HCT116 (cell line): ENCODE data around the gene ITM2C. TPM values are rescaled to one million over a fixed set of nuclear protein-coding genes. Genes with fewer than 3 reads are reported as not detected.

ENCODE experiments used
- ATAC-seq: fragments of 200-7000 bp; cut with Tn5 transposase; 2 replicates; pipeline ENCODE4 v1.9.1; 2020; ENCODE audit warnings: mild to moderate bottlenecking, moderate library complexity
- BruUV-seq: library from RNA; stranded (reverse); fragments of 400-500 nt; replicated peaks from 2 replicates; lab custom pipeline; 2021; lab: Mats Ljungman, UMichigan
- CTCF ChIA-PET: fragments of 300-600 bp; sonication (Branson Sonifier 250); formaldehyde crosslinking; loops from one replicate; lab custom pipeline; 2021; ENCODE audit warnings: antibody characterized with exemption; lab: Charles Lee
- POLR2A ChIA-PET: fragments of 300-600, 350-600 bp; sonication (Branson Sonifier 250); formaldehyde crosslinking; loops from one replicate; lab custom pipeline; 2021; ENCODE audit warnings: antibody characterized with exemption; lab: Charles Lee
- RAD21 ChIA-PET, 2 experiments: fragments of 300-600 bp; sonication (Branson Sonifier 250); formaldehyde crosslinking; loops; one replicate each; lab custom pipeline; 2023; ENCODE audit warnings: low total read pairs in 2 of 2; ENCODE audit not compliant: uncharacterized antibody in 2 of 2, unreplicated experiment in 2 of 2, low non-redundant PET in 1 of 2; lab: Charles Lee
- DNase-seq: peaks from one replicate; pipeline ENCODE4 v3.0.0-alpha.2; 2010; ENCODE audit warnings: low read depth, low spot score
- H2AFZ ChIP-seq: fragments of 200-600 bp; shearing (Covaris generic), sonication (generic); 2 replicates; pipeline ENCODE4 v1.6.1; 2017; ENCODE audit warnings: low read depth, mixed run types, mixed read lengths, antibody characterized with exemption, low read length; ENCODE audit not compliant: poor library complexity, severe bottlenecking
- H3K27ac ChIP-seq: 2 replicates; pipeline ENCODE4 v1.5.1; 2012; ENCODE audit warnings: low read depth, low read length
- H3K27me3 ChIP-seq: fragments of 200-600 bp; sonication (generic); 2 replicates; pipeline ENCODE4 v1.6.1; 2016; ENCODE audit warnings: mixed run types, low read length, mixed read lengths; ENCODE audit not compliant: insufficient read depth
- H3K36me3 ChIP-seq, 2 experiments: fragments of 200-500 bp in 1 of 2; fragments of 200-600 bp in 1 of 2; sonication (Bioruptor generic) in 1 of 2; sonication (generic) in 1 of 2; 2 replicates each; pipeline versions ENCODE4 v1.5.1 to v1.6.1; 2014 to 2016; ENCODE audit warnings: low read length in 2 of 2, inconsistent platforms in 1 of 2, mixed read lengths in 1 of 2, mixed run types in 1 of 2; ENCODE audit not compliant: insufficient read depth in 2 of 2, control insufficient read depth in 1 of 2
- H3K4me1 ChIP-seq, 2 experiments: fragments of 200-600 bp in 1 of 2; sonication (generic) in 1 of 2; 2 replicates each; pipeline versions ENCODE4 v1.5.1 to v1.6.1; 2012 to 2017; ENCODE audit warnings: low read length in 2 of 2, inconsistent platforms in 1 of 2, mild to moderate bottlenecking in 1 of 2, mixed read lengths in 1 of 2, mixed run types in 1 of 2, moderate library complexity in 1 of 2; ENCODE audit not compliant: insufficient read depth in 2 of 2, control insufficient read depth in 1 of 2
- H3K4me2 ChIP-seq: fragments of 200-600 bp; sonication (generic); 2 replicates; pipeline ENCODE4 v1.6.1; 2017; ENCODE audit warnings: mixed run types, low read length, mixed read lengths
- H3K4me3 ChIP-seq, 2 experiments: fragments of 200-600 bp in 1 of 2; sonication (generic) in 1 of 2; replicated peaks in 1 of 2; 2 replicates each; pipeline ENCODE4 v1.5.1; 2011 to 2016; ENCODE audit warnings: low read length in 2 of 2, control low read depth in 1 of 2, low read depth in 1 of 2, mild to moderate bottlenecking in 1 of 2, mixed read lengths in 1 of 2, mixed run types in 1 of 2
- H3K79me2 ChIP-seq: fragments of 200-600 bp; sonication (generic); 2 replicates; pipeline ENCODE4 v1.6.1; 2017; ENCODE audit warnings: mild to moderate bottlenecking, mixed run types, low read length, moderate library complexity, mixed read lengths; ENCODE audit not compliant: insufficient read depth
- H3K9ac ChIP-seq: fragments of 200-600 bp; sonication (generic); 2 replicates; pipeline ENCODE4 v1.6.1; 2016; ENCODE audit warnings: low read length, mixed read lengths
- H3K9me2 ChIP-seq: fragments of 200-600 bp; sonication (generic), shearing (Covaris generic); 2 replicates; pipeline ENCODE4 v1.6.1; 2017; ENCODE audit warnings: mixed run types, mild to moderate bottlenecking, moderate library complexity; ENCODE audit not compliant: insufficient read depth
- H3K9me3 ChIP-seq, 2 experiments: fragments of 200-500 bp in 1 of 2; fragments of 200-600 bp in 1 of 2; sonication (Bioruptor generic) in 1 of 2; sonication (generic) in 1 of 2; 2 replicates each; pipeline ENCODE4 v1.6.1; 2014 to 2017; ENCODE audit warnings: low read length in 2 of 2, mixed read lengths in 2 of 2, inconsistent platforms in 1 of 2, low read depth in 1 of 2, mild to moderate bottlenecking in 1 of 2, mixed run types in 1 of 2, moderate library complexity in 1 of 2; ENCODE audit not compliant: control insufficient read depth in 1 of 2, insufficient read depth in 1 of 2
- H4K20me1 ChIP-seq: fragments of 200-600 bp; sonication (generic), shearing (Covaris generic); 2 replicates; pipeline ENCODE4 v1.6.1; 2017; ENCODE audit warnings: mixed run types, mild to moderate bottlenecking, moderate library complexity; ENCODE audit not compliant: insufficient read depth
- ATF3 ChIP-seq: IDR thresholded peaks from 2 replicates; pipeline ENCODE4 v1.6.1; 2012
- CBX3 ChIP-seq: IDR thresholded peaks from 2 replicates; pipeline ENCODE4 v1.6.1; 2012; ENCODE audit warnings: low read depth
- CEBPB ChIP-seq: IDR thresholded peaks from 2 replicates; pipeline ENCODE4 v1.6.1; 2012; ENCODE audit warnings: low read depth
- EGR1 ChIP-seq: IDR thresholded peaks from 2 replicates; pipeline ENCODE4 v1.6.1; 2012; ENCODE audit warnings: low read depth
- ELF1 ChIP-seq: IDR thresholded peaks from 2 replicates; pipeline ENCODE4 v1.6.1; 2012; ENCODE audit warnings: low read depth, borderline replicate concordance
- EZH2phosphoT487 ChIP-seq: fragments of 200-600 bp; IDR thresholded peaks from 2 replicates; pipeline ENCODE4 v1.6.1; 2018; ENCODE audit warnings: antibody characterized with exemption, borderline replicate concordance
- FOSL1 ChIP-seq: IDR thresholded peaks from 2 replicates; pipeline ENCODE4 v1.6.1; 2012; ENCODE audit warnings: low read depth
- JUND ChIP-seq: IDR thresholded peaks from 2 replicates; pipeline ENCODE4 v1.6.1; 2012
- POLR2AphosphoS5 ChIP-seq: IDR thresholded peaks from 2 replicates; pipeline ENCODE4 v1.6.1; 2011; ENCODE audit warnings: mild to moderate bottlenecking, low read depth, low read length, moderate library complexity
- SP1 ChIP-seq: IDR thresholded peaks from 2 replicates; pipeline ENCODE4 v1.6.1; 2012; ENCODE audit warnings: low read depth
- ZNF274 ChIP-seq: fragments of 200-500 bp; sonication (Bioruptor generic); IDR thresholded peaks from 2 replicates; pipeline ENCODE4 v1.6.1; 2014; ENCODE audit warnings: mild to moderate bottlenecking, low read depth, low read length, inconsistent platforms
- intact Hi-C: fragments of 100-400 bp; cut with micrococcal nuclease; formaldehyde crosslinking; loops from 2 replicates; pipeline ENCODE4 v1.10.0; 2022
- total RNA-seq: library from RNA; stranded (reverse); gene quantifications from one replicate; pipeline ENCODE4 v1.2.1, GENCODE V29; 2021; ENCODE audit not compliant: unreplicated experiment

ITM2C gene
- total RNA-seq, 1 experiment from 2014 or later, result 117 TPM

GRCh38 chr2:230869914-230870543 lies 5.3 kb downstream of the ITM2C start:
- Histone ChIP-seq H3K27me3 (no peaks in the 10 kb centered on the region), H3K4me3 (no peak overlapping the region), H3K27ac (no peak overlapping the region), H3K9ac (no peak overlapping the region), H2AFZ (no peak overlapping the region), H3K36me3 (no peaks in the 10 kb centered on the region; a peak in 1 of 4 replicates), H3K4me2 (no peak overlapping the region), H3K79me2 (peaks cover 4% of the 10 kb centered on the region; the same call in 1 of the 2 replicates)
- TF ChIP-seq FOSL1 (no peak), SP1 (no peak), ATF3 (no peak), EGR1 (no peak), ELF1 (no peak), ZNF274 (no peak), JUND (no peak), POLR2AphosphoS5 (no peak), CEBPB (no peak), CBX3 (no peak), EZH2phosphoT487 (no peak)
- TF ChIP-seq, all 23 proteins: peak for 0
- CTCF ChIA-PET, result no interaction called here
- H3K9me3 ChIP-seq, result no peaks in the 10 kb centered on the region
- RAD21 ChIA-PET, result no interaction called here
- no TSS peak for BruUV-seq
- peaks cover 14 to 21% of the 10 kb centered on the region in 2 experiments for H3K4me1 ChIP-seq
- H3K9me2 ChIP-seq, result no peaks in the 10 kb centered on the region
- no peak for ATAC-seq
- no peaks in the 10 kb centered on the region for H4K20me1 ChIP-seq
- POLR2A ChIA-PET, result no interaction called here
- DNase-seq, result no peak
- intact Hi-C loops, result no loop called here
